ENCODE data around the gene ADAT1. TPM values are rescaled to one million over a fixed set of nuclear protein-coding genes. Genes with fewer than 3 reads are reported as not detected.

The ADAT1 gene
- total and polyA plus RNA-seq, 2 of the 13 experiments (the other 11 are each of a cell fraction or from before 2014, with no cell fraction given), result 18.4 to 40.8 TPM

GRCh38 chr16:75617121-75617520 lies 6.0 kb downstream of the ADAT1 start:
- intact Hi-C loops (cut with micrococcal nuclease; ENCODE audit: unreplicated experiment) (no loop called here), in situ Hi-C loops (cut with HindIII; ENCODE audit: extremely low pct_ligation_motif_present, low pct_unique_long_range_greater_than_20kb) (no loop called here)
- TF ChIP-seq SMAD9 (CRISPR knock-in tag; IDR thresholded peaks at IDR 0.05) (no peak), ELF3 (CRISPR knock-in tag; IDR thresholded peaks at IDR 0.05) (no peak), CBX5 (CRISPR knock-in tag; IDR thresholded peaks at IDR 0.05; ENCODE audit: borderline replicate concordance) (no peak), ZNF605 (CRISPR knock-in tag; IDR thresholded peaks at IDR 0.05) (no peak), KAT2B (IDR thresholded peaks at IDR 0.05; ENCODE audit: borderline replicate concordance, low read depth, low read length) (no peak), MIER2 (CRISPR knock-in tag; IDR thresholded peaks at IDR 0.05) (no peak), GLI4 (CRISPR knock-in tag; IDR thresholded peaks at IDR 0.05; ENCODE audit: borderline replicate concordance) (no peak), ZNF816 (CRISPR knock-in tag; IDR thresholded peaks at IDR 0.05; ENCODE audit: borderline replicate concordance) (no peak), ZNF280B (CRISPR knock-in tag; IDR thresholded peaks at IDR 0.05; ENCODE audit: borderline replicate concordance) (no peak), HCFC1 (IDR thresholded peaks at IDR 0.05; ENCODE audit: low read depth, low read length) (no peak), ZNF160 (CRISPR knock-in tag; IDR thresholded peaks at IDR 0.05) (no peak), TBP (CRISPR knock-in tag; IDR thresholded peaks at IDR 0.05) (no peak), SRSF1 (optimal IDR thresholded peaks at IDR 0.05; ENCODE audit: low read depth, low read length) (no peak), PITX1 (CRISPR knock-in tag; IDR thresholded peaks at IDR 0.05) (no peak), ZNF33A (CRISPR knock-in tag; IDR thresholded peaks at IDR 0.05; ENCODE audit: borderline replicate concordance) (no peak)
- TF ChIP-seq, protein P1, sequence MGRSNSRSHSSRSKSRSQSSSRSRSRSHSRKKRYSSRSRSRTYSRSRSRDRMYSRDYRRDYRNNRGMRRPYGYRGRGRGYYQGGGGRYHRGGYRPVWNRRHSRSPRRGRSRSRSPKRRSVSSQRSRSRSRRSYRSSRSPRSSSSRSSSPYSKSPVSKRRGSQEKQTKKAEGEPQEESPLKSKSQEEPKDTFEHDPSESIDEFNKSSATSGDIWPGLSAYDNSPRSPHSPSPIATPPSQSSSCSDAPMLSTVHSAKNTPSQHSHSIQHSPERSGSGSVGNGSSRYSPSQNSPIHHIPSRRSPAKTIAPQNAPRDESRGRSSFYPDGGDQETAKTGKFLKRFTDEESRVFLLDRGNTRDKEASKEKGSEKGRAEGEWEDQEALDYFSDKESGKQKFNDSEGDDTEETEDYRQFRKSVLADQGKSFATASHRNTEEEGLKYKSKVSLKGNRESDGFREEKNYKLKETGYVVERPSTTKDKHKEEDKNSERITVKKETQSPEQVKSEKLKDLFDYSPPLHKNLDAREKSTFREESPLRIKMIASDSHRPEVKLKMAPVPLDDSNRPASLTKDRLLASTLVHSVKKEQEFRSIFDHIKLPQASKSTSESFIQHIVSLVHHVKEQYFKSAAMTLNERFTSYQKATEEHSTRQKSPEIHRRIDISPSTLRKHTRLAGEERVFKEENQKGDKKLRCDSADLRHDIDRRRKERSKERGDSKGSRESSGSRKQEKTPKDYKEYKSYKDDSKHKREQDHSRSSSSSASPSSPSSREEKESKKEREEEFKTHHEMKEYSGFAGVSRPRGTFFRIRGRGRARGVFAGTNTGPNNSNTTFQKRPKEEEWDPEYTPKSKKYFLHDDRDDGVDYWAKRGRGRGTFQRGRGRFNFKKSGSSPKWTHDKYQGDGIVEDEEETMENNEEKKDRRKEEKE (IDR thresholded peaks at IDR 0.05), result no peak
- TF ChIP-seq, protein P2, sequence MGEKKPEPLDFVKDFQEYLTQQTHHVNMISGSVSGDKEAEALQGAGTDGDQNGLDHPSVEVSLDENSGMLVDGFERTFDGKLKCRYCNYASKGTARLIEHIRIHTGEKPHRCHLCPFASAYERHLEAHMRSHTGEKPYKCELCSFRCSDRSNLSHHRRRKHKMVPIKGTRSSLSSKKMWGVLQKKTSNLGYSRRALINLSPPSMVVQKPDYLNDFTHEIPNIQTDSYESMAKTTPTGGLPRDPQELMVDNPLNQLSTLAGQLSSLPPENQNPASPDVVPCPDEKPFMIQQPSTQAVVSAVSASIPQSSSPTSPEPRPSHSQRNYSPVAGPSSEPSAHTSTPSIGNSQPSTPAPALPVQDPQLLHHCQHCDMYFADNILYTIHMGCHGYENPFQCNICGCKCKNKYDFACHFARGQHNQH (CRISPR knock-in tag; IDR thresholded peaks at IDR 0.05), result no peak
- Histone ChIP-seq H2AFZ (ENCODE audit: low read length) (no peak overlapping the region), H3K27me3 (ENCODE audit: control insufficient read depth in 1 of 2, insufficient read depth in 2 of 2, low read length in 2 of 2) (no peaks in the 10 kb centered on the region), H4K20me1 (ENCODE audit: insufficient read depth, low read length) (no peaks in the 10 kb centered on the region), H3K36me3 (replicated peaks in 1 of 2; ENCODE audit: control insufficient read depth in 1 of 2, insufficient read depth in 2 of 2, low read length in 2 of 2) (peaks cover 6 to 41% of the 10 kb centered on the region in 2 experiments; a peak in 4 of 5 replicates), H3K4me1 (ENCODE audit: insufficient read depth, low read length) (peaks cover 18% of the 10 kb centered on the region), H3K27ac (ENCODE audit: extremely low read length, insufficient read depth, low read length) (no peak overlapping the region), H3K9me3 (ENCODE audit: low read length) (no peaks in the 10 kb centered on the region), H3K9ac (ENCODE audit: insufficient read depth, low read depth, low read length) (no peak overlapping the region), H3K4me3 (replicated peaks in 1 of 3; ENCODE audit: insufficient read depth in 1 of 3, low read depth in 2 of 3, low read length in 3 of 3) (no peak overlapping the region), H3K4me2 (ENCODE audit: low read depth, low read length) (no peak overlapping the region), H3K79me2 (ENCODE audit: insufficient read depth, low read length) (peaks cover 2% of the 10 kb centered on the region)
- ChIA-PET CTCF (ENCODE audit: low intra/inter-chr PET ratio, low total read pairs) (no interaction called here), POLR2A (no interaction called here)
- no TSS peak for BruUV-seq (replicated peaks)
- WGBS (ENCODE audit: low lambda C conversion rate), result 97% methylated on average over 3 of the region's 3 CpGs
- no peak for ATAC-seq
- no peak for FAIRE-seq
- DNase-seq (ENCODE audit: low spot score), result no peak
